ENCODE measurements around the gene RMRP.

The RMRP gene

GRCh38 chr9:35661756-35662350 is 4.0 kb upstream of the RMRP start (continued):
- TF ChIP-seq ZNF148 (tag by site-specific recombination; IDR thresholded peaks at IDR 0.05; ENCODE audit: borderline replicate concordance): no peak
- no peak for TF ChIP-seq HIC1 (tag by site-specific recombination; IDR thresholded peaks at IDR 0.05)
- TF ChIP-seq REPIN1 (tag by site-specific recombination; IDR thresholded peaks at IDR 0.05; ENCODE audit: low read depth): no peak
- no peak for TF ChIP-seq MEIS1 (CRISPR knock-in tag; IDR thresholded peaks at IDR 0.05; ENCODE audit: borderline replicate concordance)
- TF ChIP-seq GLI4 (tag by site-specific recombination; IDR thresholded peaks at IDR 0.05): no peak
- TF ChIP-seq ZNF19 (tag by site-specific recombination; IDR thresholded peaks at IDR 0.05; ENCODE audit: low read depth): no peak
- no peak for TF ChIP-seq ZEB2 (tag by site-specific recombination; IDR thresholded peaks at IDR 0.05)
- TF ChIP-seq SCRT2 (tag by site-specific recombination; IDR thresholded peaks at IDR 0.05): no peak
- no peak for TF ChIP-seq ZNF335 (tag by site-specific recombination; conservative IDR thresholded peaks at IDR 0.05)
- TF ChIP-seq SP3 (tag by site-specific recombination; IDR thresholded peaks at IDR 0.05): no peak
- TF ChIP-seq ZNF157 (tag by site-specific recombination; IDR thresholded peaks at IDR 0.05): no peak
- TF ChIP-seq, protein P1, sequence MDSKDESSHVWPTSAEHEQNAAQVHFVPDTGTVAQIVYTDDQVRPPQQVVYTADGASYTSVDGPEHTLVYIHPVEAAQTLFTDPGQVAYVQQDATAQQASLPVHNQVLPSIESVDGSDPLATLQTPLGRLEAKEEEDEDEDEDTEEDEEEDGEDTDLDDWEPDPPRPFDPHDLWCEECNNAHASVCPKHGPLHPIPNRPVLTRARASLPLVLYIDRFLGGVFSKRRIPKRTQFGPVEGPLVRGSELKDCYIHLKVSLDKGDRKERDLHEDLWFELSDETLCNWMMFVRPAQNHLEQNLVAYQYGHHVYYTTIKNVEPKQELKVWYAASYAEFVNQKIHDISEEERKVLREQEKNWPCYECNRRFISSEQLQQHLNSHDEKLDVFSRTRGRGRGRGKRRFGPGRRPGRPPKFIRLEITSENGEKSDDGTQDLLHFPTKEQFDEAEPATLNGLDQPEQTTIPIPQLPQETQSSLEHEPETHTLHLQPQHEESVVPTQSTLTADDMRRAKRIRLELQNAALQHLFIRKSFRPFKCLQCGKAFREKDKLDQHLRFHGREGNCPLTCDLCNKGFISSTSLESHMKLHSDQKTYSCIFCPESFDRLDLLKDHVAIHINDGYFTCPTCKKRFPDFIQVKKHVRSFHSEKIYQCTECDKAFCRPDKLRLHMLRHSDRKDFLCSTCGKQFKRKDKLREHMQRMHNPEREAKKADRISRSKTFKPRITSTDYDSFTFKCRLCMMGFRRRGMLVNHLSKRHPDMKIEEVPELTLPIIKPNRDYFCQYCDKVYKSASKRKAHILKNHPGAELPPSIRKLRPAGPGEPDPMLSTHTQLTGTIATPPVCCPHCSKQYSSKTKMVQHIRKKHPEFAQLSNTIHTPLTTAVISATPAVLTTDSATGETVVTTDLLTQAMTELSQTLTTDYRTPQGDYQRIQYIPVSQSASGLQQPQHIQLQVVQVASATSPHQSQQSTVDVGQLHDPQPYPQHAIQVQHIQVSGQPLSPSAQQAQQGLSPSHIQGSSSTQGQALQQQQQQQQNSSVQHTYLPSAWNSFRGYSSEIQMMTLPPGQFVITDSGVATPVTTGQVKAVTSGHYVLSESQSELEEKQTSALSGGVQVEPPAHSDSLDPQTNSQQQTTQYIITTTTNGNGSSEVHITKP (tag by site-specific recombination; IDR thresholded peaks at IDR 0.05): no peak

- no peaks in the 10 kb centered on the region for H3K9me3 ChIP-seq (ENCODE audit: control insufficient read depth, insufficient read depth, low read depth, low read length)
- peaks cover 8% of the 10 kb centered on the region; the same call in 1 of the 2 replicates for H3K4me1 ChIP-seq (ENCODE audit: control insufficient read depth, insufficient read depth, low read length)
- no peak overlapping the region; the same call in 1 of the 2 replicates for H3K27ac ChIP-seq (ENCODE audit: extremely low read depth, low read depth, low read length)
- POLR2A ChIA-PET: interaction anchor here (0.6 to 3.0 kb wide), 8 partner anchors 14 to 545 kb away, joined by 3 to 23 read pairs (median 4); partner anchors contain the start of genes ATOSB, CREB3 and TLN1
- CTCF ChIA-PET: interaction anchor here (0.6 to 14.5 kb wide), 15 partner anchors 12 to 1038 kb away, joined by 3 to 157 read pairs (median 4); partner anchors contain the start of genes CREB3, TLN1 and TPM2
- H3K36me3 ChIP-seq (ENCODE audit: control insufficient read depth in 2 of 2, insufficient read depth in 1 of 2, low read length in 2 of 2): peaks cover 5 to 40% of the 10 kb centered on the region in 2 experiments
- no peak overlapping the region for H3K4me3 ChIP-seq (ENCODE audit: low read depth, low read length)
- TF ChIP-seq TSHZ1 (tag by site-specific recombination; IDR thresholded peaks at IDR 0.05; ENCODE audit: borderline replicate concordance) (no peak), ZNF701 (tag by site-specific recombination; IDR thresholded peaks at IDR 0.05) (no peak), ZNF366 (tag by site-specific recombination; conservative IDR thresholded peaks at IDR 0.05) (0 out of 2 replicates have a peak, but pooled peaks have one; percentile 20), ZNF654 (tag by site-specific recombination; IDR thresholded peaks at IDR 0.05; ENCODE audit: low read depth) (peak; percentile 36; the same call in 1 of the 2 replicates), ZNF19 (tag by site-specific recombination; IDR thresholded peaks at IDR 0.05; ENCODE audit: low read depth) (no peak), ZBTB17 (tag by site-specific recombination; IDR thresholded peaks at IDR 0.05) (peak; percentile 14; the same call in 1 of the 2 replicates), ZBTB6 (tag by site-specific recombination; IDR thresholded peaks at IDR 0.05) (no peak), ZNF843 (tag by site-specific recombination; IDR thresholded peaks at IDR 0.05) (no peak)
- TF ChIP-seq, protein P2, sequence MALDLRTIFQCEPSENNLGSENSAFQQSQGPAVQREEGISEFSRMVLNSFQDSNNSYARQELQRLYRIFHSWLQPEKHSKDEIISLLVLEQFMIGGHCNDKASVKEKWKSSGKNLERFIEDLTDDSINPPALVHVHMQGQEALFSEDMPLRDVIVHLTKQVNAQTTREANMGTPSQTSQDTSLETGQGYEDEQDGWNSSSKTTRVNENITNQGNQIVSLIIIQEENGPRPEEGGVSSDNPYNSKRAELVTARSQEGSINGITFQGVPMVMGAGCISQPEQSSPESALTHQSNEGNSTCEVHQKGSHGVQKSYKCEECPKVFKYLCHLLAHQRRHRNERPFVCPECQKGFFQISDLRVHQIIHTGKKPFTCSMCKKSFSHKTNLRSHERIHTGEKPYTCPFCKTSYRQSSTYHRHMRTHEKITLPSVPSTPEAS (tag by site-specific recombination; IDR thresholded peaks at IDR 0.05): no peak
Measured at GRCh38 chr9:35660966-35661415, 3.2 kb upstream of the RMRP start.

All from HEK293 (cell line).